Femur (tissue), 1 donor: ENCODE results near the gene SLC22A16.

Experiments used
- DNase-seq: peaks from one replicate; pipeline ENCODE4 v3.0.0-alpha.2; 2017

SLC22A16 gene

DNA sequence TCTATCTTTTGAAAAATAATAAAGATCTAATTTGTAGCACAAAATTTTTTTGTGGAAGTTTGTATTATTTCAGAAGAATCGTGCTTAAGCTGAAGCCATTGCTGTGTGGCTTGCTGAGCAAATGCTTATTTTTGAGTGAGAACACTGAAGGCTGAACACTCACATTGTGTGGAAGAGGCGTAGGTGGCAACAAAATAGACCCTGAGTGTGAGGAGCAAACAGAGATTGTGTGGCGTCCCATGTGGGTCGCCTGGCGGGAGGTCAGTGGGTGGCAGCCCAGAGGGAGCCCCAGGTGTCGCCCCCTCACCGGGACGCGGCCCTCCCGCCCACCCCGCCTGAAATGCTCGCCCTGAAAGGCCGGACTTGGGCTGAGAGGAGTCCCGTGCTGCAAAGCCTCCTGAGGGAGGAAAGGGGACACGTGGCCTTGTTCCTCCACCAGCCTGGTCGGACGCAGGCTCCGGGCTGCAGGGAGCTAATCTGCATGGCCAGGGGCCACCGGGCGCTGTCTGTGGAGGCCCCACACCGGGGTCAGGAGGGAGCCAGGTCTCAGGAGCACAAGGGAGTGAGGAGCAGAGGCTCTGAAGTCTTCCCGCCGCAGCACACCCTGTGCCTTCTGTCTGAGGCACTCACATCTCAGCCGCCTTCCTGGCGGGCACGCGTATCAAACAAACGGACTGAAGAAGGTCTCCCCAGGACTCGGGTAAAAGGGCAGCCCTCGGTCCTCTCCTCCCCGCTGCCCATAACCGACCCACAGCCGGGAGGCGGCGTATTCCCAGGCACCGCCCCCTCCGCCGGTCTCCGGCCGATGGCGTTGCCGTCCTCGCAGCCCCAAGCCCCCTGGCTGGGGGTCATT is 77.0 kb downstream of the SLC22A16 start:
- DNase-seq, result no peak

DNA sequence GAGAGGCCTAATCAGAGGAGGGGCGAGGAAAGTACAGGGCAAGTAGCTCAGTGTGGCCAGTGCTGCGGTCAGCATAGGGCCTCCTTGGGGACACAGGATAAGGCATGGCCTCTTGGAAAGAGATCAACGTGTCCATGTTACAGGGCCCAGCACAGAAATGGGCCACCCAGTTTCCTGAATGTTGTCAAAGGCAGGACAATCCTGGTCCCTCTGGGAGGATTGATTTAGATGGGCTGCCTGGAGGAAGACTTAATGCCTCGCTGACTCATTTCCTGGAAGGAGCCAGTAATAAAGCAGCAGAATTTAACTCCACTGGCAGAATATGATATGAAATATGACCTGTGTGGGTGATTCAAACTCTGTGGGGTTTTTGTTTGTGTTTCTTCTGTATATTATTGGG is 77.6 kb downstream of the SLC22A16 start:
- DNase-seq, result no peak

DNA sequence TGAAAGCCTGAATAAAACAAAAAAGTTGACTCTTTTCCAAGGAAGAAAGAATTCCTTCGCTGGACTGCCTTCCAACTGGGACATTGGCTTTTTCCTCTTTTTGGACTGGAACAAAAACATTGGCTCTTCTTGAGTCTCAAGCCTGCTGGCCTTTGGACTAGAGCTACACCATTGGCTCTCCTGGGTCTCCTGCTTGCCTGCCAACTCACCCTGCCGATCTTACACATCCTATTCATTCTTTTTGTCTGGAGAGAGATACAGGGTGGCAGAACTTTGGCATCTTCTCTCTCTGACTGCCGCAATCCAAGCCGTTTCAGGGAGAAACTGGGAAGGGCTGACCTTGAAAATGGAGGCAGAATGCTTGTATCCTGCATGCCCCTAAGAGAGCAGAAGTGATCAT is 81.2 kb downstream of the SLC22A16 start:
- no peak for DNase-seq

DNA sequence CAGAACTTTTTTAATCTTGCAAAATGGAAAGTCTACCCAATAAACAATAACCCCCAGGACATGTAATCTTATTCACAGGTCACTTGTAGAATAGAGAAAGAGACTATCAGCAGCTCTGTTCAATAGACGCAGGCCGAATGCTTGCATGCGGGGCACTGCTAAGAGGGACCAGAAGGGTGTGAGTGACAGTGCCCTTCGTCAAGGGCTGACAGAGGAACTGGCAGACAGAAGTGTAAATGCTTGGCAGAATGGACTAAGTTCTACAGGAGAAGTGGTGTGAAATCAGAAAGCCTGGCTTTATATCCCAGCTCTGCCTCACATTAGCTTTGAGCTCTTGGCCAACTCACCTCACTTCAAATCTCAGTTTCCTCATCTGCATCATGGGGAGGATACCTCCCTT is 82.0 kb downstream of the SLC22A16 start:
- DNase-seq, result no peak

DNA sequence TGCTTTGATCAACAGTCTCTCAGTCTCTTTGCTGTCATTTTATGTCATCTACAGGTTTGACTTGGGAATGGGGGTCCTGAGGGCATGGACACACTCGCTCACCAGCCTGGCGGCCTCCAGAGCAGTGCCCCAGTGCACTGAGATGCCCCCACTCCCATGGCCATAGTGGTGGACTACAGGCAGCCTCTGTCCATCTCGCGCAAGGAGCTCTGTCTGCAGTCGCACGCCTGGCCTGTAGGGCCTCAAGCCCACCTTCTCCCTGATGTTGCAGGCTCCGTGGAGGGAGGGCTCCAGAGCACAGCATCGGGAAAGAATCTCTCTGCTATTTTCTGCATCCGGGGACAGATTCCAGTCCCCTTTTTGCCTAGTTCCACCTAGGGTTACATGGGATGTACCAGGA is 83.7 kb downstream of the SLC22A16 start:
- DNase-seq, result no peak

DNA sequence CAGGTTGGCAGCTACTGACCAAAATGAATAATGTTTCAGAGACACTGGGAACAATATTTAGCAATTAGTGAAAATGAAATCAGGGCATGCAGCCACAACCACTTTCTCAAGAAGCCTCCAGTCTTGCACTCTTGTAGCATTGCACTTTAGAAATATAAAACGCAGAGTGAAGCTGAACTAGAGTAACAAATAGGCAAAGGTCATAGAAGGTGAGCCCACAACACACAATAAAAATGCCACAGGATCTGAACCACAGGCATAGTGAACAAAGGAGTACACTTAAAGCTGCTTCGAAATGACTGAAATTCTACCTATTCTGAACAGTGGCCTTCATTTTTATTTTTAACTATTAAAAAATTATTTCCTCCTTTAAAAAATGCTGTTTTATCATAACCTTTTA is 86.0 kb downstream of the SLC22A16 start:
- no peak for DNase-seq

DNA sequence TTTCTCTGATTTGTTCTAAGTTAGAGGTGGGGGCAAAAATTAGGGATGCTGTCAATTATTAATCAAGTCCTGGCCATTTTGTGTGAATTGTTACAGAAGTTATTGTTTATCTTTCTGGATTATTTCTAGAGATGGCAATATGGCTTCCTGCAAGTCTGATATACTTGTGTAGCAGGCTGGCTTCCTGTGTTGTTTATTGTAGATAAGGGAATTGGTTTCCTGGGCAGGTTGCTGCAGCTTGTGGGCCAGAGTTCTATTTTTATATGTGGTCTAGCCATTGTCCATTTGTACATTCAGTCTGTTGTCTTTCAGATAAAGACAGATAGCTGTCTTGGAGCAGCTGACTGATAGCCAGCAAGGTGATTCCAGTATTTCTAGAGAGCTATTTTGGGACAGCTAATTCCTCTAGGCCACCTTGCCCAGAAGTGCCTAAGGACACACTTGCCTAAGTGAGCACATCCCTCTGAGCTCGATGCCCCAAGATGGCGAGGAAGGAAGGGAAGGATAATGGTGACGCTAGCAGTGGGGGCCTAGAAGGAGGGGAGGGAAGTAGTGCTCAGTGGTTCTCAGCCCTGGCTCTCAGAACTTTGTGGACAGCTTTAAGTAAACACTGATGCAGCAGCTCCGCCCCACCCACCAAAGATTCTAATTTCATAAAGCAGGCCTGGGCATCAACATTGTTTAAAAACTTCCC is 86.6 kb downstream of the SLC22A16 start:
- DNase-seq, result no peak

DNA sequence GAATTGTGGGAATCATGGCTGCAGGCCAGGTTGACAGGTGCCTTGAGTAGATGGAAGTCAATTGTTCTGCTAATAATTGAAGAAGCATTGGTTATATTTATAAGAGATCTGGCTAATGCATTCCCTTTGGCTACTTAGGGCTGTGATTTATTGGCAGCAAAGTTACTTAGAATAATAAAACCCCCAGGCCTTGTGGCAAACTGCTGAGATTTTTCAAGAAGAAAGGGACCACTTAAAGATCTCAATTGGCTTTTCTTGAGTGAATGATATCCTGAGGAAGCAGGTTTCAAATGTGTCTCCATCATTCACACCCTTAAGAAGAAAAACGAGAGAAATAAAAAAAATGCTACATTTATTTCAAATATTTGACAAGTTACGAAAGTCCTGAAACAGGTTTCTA is 88.4 kb downstream of the SLC22A16 start:
- DNase-seq, result no peak

DNA sequence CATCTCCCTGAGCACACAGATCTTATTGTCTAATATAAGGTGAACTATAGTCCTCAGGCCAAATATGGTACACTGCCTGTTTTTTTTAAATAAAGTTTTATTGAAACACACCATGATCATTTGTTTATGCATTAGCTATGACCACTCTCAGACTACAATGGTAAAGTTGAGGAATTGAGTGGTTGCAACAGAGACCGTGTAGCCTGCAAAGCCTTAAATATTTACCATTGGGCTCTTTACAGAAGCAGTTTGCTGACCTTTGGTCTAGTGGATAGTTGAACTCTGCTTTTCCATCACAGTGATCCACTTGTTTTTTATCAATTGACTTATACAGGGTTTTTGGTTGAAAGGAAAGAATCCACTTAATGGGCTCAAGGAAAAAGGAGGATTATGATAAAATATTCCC is 91.0 kb downstream of the SLC22A16 start:
- DNase-seq, result no peak

DNA sequence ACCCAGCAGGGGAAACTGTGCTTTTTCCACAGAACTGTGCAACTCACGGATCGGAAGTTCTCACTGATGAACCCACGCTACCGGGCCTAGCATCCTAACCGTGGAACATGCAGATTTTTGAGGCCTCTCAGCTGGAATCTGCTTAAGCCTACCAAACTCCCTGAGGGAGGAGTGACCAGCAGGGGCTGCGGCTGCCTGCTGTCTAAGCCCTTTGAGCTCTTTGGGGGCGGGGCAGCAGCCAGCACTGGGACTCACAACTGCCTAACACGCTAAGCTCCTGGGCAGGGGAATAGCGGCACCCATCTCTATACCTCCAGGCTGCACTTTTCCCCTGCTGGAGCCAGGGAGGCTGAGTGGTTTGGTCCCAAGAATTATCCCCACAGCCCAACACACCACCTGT is 97.9 kb downstream of the SLC22A16 start:
- DNase-seq, result no peak
